PC-9 (cell line): ENCODE data around the gene CNTN4.

Experiments used
- EZH2 ChIP-seq: fragments of 200-600 bp; sonication (generic); IDR thresholded peaks from 2 replicates; pipeline ENCODE4 v1.8.0; 2017; ENCODE audit warnings: antibody characterized with exemption, low read depth
- TF ChIP-seq, protein P1 (sequence below): fragments of 200-600 bp; sonication (generic); conservative IDR thresholded peaks from 2 replicates; pipeline ENCODE4 v1.6.1; 2017; ENCODE audit warnings: mixed run types, antibody characterized with exemption, mild to moderate bottlenecking, moderate library complexity

GRCh38 chr3:2793987-2794386, 695.3 kb downstream of the CNTN4 start:
- TF ChIP-seq, protein P1, sequence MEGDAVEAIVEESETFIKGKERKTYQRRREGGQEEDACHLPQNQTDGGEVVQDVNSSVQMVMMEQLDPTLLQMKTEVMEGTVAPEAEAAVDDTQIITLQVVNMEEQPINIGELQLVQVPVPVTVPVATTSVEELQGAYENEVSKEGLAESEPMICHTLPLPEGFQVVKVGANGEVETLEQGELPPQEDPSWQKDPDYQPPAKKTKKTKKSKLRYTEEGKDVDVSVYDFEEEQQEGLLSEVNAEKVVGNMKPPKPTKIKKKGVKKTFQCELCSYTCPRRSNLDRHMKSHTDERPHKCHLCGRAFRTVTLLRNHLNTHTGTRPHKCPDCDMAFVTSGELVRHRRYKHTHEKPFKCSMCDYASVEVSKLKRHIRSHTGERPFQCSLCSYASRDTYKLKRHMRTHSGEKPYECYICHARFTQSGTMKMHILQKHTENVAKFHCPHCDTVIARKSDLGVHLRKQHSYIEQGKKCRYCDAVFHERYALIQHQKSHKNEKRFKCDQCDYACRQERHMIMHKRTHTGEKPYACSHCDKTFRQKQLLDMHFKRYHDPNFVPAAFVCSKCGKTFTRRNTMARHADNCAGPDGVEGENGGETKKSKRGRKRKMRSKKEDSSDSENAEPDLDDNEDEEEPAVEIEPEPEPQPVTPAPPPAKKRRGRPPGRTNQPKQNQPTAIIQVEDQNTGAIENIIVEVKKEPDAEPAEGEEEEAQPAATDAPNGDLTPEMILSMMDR = no peak
- TF ChIP-seq EZH2 = no peak
